ENCODE results near the gene TAPBPL.
"Not testable (repeated sequence)": the region's sequence is repeated elsewhere in the genome, so short reads cannot be mapped to it uniquely, and the experiment has no call there.

TAPBPL gene, protein sequence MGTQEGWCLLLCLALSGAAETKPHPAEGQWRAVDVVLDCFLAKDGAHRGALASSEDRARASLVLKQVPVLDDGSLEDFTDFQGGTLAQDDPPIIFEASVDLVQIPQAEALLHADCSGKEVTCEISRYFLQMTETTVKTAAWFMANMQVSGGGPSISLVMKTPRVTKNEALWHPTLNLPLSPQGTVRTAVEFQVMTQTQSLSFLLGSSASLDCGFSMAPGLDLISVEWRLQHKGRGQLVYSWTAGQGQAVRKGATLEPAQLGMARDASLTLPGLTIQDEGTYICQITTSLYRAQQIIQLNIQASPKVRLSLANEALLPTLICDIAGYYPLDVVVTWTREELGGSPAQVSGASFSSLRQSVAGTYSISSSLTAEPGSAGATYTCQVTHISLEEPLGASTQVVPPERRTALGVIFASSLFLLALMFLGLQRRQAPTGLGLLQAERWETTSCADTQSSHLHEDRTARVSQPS

DNA sequence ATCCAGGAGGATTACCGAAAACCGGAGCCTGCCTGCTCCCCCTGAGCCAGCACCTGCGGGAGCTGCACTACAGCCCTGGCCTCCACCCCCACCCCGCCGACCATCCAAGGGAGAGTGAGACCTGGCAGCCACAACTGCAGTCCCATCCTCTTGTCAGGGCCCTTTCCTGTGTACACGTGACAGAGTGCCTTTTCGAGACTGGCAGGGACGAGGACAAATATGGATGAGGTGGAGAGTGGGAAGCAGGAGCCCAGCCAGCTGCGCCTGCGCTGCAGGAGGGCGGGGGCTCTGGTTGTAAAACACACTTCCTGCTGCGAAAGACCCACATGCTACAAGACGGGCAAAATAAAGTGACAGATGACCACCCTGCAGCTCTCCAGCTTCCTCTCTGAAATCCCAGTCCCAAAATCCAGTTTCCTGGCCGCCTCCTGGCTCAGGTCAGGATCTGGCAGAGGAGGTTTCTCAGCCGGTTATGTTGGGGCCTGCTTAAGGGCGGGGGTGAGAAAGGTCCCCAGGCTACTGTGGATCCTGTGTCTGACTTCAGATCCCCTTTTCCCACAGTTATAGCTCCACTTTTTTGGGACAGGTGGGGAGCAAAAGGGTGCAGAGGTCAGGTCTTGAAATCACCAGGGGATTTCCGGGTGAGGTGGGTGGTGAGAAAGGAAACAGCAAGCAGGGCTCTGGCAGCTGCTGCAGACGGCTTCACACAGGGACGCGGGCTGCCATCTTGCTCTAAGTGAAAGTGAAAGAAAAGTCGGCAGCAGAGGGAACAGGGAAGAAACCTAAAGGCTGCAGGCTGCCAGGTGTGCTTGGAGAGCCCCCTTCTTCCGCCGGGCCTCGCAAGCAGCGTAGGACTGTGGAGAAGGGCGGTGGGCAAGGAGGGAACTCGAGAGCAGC is at the start of gene TAPBPL:
TAPBPL (plus strand) TSS at position 695 of the 897 bp plus-strand sequence. CDS start 207 bp downstream, outside the sequence.
- no peak for DNase-seq (ENCODE audit: low read depth)

DNA sequence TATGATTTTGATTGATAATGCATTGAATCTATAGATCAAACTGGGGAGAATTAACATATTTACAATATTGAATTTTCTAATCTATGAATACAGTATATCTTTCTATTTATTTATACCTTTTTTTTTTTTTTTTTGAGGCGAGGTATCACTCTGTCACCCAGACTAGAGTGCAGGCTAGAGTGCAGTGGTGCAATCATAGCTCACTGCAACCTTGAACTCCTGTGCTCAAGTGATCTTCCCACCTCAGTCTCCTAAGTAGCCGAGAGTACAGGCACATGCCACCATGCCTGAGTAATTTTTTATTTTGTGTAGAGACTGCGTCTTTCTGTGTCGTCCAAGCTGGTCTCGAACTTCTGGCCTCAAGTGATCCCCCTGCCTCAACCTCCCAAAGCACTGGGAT is 47.5 kb upstream of the TAPBPL start:
- DNase-seq (ENCODE audit: low read depth) = no peak

DNA sequence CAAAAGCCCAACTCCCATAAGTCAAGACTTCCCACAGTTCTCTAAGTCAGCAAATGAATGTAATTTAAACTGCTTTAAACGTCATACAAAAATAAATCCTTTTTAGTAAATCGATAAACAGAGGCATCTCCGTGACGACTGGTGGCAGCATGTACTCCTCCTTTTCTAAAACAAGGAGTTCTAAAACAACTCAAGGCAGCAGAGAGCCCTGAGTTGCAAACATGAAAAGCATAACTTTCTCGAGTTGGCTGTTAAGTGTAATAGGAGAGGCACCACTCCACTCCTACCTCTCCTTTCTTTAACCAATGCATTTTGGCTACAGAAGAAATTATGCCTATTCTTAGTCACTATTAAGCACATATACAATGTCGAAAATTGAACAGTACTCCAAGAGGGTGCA is 45.9 kb upstream of the TAPBPL start:
- DNase-seq (ENCODE audit: low read depth) = no peak

DNA sequence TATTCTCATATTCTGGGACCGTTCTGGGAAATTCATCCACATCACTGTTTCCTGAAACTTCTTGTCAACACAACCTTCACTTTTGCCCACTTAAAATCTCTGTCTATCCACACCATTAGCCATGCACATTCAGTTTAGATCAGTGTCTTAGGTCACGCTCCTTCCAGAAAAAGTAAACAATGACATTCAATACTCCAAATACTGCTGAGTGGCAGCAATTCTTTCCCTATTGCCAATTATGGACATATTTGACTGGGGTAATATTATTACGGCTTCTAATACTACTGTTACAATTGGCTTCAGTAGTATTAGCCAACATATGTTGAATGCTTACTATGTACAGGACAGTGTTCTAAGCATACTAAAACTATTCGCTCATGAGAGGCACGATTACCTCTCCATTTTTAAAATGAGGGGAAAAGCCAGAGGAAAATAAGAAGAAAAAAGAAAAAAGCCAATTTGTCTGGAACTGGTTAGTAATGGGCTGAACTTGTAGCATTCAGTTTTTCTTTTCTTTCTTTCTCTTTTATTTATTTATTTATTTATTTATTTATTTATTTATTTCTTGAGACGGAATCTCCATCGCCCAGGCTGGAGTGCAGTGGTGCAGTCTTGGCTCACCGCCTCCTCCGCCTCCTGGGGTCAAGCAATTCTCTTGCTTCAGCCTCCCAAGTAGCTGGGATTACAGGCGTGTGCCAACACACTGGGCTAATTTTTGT is 44.4 kb upstream of the TAPBPL start:
- DNase-seq (ENCODE audit: low read depth) = no peak

DNA sequence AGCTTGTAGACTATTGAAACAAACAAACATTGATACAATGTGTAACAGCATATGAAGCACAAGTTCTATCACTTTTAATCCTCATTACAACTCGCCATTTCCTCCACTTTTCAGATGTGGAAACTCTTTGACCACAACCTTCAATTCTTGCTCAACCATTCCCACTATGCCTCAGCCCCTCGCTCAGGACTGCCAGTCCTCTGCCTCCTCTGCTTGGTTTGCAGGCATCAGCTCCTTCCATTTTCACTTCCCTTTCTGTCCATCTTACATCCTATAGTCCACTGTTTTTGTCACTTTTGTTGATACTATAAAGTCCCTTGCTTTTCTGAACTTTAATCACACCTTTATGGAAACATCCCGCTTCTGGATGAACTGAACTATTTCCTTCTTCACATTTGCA is 35.2 kb upstream of the TAPBPL start:
- no peak for DNase-seq (ENCODE audit: low read depth)

DNA sequence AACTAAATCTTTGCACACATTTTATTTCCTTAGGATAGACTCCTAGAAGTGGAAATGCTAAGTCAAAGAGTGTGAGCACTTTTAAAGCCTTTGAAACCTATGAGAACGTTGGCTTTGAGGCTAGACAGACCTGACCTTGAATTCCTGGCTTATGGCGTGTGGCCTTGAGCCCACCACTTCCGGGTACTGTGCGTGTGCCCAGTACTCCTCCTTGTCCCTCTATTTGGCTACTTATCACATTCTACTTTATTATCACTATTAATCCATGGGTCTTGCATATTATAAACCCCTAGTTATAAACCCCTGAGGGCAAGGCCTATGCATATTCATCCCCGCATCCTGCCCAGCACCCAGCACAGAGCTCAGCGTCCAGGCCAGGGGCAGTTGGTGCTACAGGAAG is 33.0 kb upstream of the TAPBPL start:
- no peak for DNase-seq (ENCODE audit: low read depth)

DNA sequence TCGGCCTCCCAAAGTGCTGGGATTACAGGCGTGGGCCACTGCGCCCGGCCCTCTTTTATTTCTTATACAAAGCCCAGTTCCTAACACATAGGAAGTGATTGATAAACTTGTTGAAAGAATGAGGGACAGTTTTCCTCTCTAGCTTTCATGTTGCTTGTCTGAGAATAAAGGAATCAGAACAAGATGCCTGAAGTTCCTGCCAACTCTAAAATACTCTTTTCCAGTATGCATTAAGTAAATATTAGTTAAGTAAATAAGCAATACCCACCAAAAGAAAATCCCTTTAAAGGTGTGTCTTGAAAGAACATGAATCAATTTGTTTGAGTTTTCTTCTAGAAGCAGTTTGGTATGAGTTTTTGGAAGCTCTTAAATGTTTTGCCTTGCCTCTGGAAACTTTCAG is 31.5 kb upstream of the TAPBPL start:
- DNase-seq (ENCODE audit: low read depth) = no peak

DNA sequence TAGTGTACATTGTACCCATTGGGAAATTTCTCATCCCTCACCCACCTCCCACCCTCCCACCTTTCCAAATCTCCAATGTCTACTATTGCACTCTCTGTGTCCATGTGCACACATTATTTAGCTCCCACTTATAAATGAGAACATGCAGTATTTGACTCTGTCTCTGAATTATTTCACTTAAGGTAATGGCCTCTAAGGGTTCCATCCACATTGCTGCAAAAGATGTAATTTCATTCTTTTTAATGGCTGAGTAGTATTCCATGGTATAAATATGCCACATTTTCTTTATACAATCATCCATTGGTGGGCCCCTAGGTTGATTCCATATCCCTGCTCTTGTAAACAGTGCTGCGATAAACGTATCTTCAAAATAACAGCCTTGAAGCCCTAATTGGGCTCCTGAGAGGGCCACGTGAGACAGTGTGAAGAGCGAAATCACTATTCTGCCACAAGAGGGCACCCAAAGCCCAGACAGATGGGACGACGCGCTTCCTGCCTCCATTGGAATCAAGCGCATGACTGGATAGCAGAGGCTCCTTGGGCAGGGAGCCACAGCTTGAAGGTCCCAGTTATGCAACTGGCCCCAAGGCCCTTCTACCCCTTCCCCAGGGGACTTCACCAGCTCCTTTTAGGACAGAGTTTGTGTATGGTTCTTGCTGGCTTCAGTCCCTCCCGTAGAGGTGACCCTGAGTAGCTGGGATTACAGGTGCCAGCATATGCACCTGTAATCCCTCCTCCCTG is 28.4 kb upstream of the TAPBPL start:
- DNase-seq (ENCODE audit: low read depth) = no peak

DNA sequence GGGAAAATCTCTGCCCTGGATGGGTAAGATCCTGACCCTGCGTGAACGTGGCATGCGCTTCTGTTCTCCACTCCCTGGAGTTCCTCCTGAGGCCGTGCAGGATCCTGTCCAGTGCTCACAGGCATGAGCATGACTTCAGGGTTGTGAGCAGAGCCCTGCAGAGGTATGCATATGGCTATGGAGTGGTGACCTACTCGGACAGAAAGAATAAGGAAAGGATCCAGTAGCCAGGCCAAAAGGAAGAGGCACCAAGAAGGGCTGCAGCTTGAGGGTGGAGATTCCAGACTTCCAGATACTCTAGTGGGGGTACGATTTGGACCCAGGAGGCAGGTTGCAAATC is 27.9 kb upstream of the TAPBPL start:
- no peak for DNase-seq (ENCODE audit: low read depth)

DNA sequence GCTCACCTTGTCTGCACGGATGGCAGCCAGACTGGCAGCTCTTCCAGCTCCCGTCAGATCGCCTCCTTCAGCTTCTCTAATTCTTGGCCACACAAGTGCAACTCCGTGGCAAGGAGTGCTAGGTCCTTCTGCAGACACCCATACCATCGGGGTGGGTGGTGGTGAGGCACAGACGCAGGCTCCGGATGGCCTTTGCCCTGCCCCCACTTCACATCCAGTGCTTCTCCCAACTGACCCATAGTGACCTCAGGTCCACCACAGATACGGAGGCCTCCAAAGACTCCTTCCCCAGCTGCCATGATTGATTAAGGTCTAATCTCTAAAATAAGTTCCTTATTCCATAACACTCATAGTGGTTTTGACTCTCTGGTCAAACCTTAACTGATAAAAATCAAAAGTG is 27.0 kb upstream of the TAPBPL start:
- no peak for DNase-seq (ENCODE audit: low read depth)

DNA sequence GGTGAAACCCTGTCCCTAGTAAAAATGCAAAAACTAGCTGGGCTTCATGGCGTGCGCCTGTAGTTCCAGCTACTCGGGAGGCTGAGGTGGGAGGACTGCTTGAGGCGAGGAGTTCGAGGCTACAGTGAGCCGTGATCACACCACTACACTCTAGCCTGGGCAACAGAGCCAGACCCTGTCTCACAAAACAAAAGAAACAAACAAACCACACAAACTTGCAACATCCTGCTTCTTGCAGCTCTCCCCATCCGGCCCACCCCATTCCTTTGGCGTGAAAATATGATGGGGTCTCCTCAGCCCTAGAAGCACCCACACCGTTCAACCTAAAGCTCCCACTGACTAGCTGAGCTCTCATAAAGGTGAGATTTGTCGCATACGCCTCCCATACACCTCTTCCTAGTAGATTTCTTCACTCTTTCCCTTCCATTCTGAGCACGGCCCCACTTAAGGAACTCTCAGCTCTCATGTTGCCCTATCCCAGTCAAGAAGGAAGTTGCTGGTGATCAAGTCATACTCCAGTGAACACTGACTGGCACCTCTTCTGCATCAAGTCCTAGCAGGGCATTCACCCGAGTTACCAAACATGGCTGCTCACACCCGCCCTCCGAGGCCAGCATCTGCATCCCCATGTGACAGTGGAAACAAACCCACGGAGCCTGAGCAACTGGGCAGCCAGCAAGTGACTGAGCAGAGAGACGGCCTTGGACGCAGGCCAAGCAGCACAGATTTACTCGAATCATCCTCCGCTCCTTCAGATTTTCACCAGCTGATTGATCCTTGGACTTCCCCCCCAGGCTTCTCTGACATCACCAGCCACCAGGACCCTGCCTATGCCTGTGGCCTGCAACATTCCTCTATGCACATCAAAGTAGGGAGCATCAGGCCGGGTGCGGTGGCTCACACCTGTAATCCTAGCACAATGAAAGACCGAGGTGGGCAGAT is 26.0 kb upstream of the TAPBPL start:
- no peak for DNase-seq (ENCODE audit: low read depth)

DNA sequence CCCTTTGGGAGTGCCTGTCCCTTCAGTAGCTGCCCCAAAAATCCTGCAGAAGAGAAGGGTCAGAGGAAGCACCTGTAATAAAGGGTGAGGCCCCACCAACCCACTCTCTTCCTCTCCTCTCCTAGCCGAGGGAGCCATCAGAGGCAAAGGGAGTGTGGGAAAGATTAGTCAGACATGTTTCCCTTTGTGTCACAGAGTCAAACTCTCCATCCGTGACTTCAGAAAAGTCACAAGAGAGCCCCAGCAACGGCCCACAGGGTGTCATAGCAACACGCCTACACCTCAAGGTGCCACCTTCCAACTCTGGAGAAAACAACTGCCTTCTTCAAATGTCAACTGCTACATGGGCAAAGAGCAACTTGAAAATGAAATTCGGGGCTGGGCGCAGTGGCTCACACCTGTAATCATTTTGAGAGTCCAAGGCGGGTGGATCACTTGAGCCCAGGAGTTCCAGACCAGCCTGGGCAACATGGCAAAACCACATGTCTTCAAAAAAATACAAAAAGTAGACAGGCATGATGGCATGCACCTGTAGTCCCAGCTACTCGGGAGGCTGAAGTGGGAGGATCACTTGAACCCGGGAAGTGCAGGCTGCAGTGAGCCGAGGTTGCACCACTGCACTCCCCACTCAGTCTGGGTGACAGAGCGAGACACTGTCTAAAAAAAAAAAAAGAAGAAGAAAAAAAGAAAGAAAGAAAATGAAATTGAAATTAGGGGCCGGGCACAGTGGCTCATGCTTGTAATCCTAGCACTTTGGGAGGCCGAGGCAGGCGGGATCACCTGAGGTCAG is 24.8 kb upstream of the TAPBPL start:
- DNase-seq (ENCODE audit: low read depth) = peak; percentile 84

DNA sequence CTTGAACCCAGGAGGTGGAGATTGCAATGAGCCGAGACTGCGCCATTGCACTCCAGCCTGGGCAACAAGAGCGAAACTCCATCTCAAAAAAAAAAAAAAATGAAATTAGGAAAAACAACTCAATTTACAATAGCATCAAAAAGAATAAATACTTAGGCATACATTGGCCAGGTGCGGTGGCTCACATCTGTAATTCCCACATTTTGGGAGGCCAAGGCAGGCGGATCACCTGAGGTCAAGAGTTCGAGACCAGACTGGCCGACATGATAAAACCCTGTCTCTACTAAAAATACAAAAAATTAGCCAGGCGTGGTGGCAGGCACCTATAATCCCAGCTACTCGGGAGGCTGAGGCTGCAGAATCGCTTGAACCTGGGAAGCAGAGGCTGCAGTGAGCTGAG is 24.0 kb upstream of the TAPBPL start:
- not testable (repeated sequence) for DNase-seq (ENCODE audit: low read depth)

DNA sequence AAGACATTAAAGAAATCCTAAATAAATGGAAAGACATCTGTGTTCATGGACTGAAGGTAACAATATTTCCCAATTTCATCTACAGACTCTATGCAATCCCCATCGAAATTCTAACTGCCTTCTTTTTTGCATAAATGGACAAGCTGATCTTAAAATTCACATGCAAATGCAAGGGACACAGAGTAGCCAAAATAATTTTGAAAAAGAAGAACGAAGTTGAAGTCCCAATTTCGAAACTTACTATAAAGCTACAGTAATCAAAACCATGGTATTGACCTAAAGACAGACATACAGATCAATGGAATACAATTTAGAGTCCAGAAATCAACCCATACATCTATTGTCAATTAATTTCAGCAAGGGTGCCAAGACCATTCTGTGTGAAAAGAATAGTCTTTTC is 23.5 kb upstream of the TAPBPL start:
- DNase-seq (ENCODE audit: low read depth) = no peak

DNA sequence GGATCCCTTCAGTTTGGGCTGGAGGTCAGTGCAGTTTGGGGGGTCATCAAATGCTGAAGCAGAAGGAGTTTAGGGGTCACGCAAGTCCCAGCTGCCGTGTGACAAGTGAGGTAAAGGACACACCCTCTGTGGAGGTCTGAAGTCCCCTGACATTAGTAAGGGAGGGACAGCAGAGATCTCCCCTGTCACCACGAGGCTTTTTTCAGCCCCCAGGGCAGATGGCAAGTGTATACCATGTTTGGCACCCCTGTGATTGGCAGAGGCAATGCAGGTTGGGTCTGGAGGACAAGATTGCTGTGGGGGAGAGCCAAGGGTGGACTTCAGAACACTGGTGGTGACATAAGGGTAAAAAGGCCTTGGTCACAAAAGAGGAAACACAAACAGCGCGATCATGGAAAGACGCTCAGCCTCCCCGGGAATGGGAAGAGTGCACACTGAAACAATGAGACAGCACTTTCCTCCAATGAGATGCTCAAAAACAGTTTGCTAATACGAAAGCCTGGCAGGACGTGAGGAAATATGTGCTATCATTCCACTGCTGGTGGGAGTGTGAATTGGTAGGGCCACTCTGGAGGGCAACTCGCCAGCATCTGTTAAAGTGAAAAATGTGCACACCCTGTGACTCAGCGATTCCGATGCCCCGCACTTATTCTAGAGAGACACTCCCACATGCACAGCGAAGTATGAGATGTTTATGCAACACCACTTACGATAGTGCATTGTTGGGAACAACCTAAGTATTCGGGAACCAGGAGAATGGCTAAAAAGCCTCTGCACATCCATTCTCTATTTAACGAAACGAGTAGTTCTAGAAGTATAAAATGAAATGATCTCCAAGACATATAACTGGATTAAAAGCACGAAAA is 21.5 kb upstream of the TAPBPL start:
- DNase-seq (ENCODE audit: low read depth) = no peak

DNA sequence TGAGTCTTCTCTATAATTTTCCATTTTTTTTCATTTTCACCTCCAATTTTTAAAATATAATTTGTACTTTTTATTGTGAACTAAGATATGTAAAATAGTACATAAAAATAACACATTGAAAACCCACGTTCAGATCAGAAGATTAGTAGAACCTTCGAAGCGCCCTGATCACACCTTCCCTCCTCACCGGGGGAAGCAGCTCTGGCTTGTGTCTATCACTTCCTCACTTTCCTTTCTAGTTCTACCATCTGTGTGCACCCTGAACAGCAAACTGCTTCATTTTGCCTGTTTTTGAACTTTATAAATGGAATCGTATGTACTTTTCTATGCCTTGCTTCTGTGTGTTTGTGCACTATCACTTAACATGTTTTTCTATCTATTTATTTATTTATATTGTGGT is 18.9 kb upstream of the TAPBPL start:
- no peak for DNase-seq (ENCODE audit: low read depth)

DNA sequence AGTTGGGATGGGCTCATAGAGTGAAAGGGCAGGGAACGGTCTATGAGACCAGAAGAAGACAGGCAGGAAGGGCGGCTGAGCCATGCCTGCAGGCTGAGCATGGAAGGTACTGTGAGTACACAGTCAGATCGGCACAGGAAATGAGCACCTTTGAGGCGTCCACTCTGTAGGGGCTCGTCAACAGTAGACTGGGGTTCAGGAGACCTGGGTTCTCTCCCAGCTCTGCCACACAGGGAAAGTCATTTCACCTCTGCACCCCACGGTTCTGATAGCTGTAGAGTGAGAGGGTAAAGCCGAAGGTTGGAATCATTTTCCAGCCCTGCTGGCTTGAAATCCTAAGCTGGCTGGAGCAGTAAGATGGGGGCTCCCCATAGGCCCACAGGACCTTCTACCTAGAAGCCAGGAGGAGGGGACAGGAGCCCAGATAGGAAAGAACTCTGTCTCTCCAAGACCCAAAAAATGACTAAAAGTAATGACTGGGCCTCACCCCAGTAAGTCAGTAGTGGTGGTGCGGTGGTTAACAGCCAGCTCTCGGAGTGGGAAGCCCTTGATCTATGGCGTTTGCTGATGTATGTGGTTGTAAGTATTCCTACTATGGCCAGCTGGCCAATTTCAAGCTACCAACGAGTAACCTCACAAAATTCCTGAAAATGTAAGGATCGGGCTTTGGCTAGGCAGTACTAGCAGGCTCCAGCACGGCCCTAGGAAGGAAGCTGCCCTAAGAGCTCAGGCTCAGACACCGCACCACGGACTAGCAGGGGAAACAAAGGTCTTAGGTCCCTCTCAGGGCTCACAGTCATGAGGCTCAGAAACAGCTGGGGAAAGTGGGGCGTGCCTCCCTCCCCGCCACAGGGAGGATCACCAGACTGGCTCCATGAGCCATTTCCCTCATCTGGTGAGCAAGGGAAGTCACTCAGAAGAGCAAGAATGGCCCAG is 17.4 kb upstream of the TAPBPL start:
- no peak for DNase-seq (ENCODE audit: low read depth)

All from stimulated activated CD8-positive, alpha-beta memory T cell treated with anti-CD3 and anti-CD28 coated beads, Interleukin-7, amount 100 ng/mL, for 24 hours (primary cell).